ENCODE measurements around the gene KIF3A. TPM values are rescaled to one million over a fixed set of nuclear protein-coding genes. Genes with fewer than 3 reads are reported as not detected.

KIF3A gene
- total and polyA plus RNA-seq, 2 experiments from 2014 or later: 11.2 to 19.7 TPM

DNA sequence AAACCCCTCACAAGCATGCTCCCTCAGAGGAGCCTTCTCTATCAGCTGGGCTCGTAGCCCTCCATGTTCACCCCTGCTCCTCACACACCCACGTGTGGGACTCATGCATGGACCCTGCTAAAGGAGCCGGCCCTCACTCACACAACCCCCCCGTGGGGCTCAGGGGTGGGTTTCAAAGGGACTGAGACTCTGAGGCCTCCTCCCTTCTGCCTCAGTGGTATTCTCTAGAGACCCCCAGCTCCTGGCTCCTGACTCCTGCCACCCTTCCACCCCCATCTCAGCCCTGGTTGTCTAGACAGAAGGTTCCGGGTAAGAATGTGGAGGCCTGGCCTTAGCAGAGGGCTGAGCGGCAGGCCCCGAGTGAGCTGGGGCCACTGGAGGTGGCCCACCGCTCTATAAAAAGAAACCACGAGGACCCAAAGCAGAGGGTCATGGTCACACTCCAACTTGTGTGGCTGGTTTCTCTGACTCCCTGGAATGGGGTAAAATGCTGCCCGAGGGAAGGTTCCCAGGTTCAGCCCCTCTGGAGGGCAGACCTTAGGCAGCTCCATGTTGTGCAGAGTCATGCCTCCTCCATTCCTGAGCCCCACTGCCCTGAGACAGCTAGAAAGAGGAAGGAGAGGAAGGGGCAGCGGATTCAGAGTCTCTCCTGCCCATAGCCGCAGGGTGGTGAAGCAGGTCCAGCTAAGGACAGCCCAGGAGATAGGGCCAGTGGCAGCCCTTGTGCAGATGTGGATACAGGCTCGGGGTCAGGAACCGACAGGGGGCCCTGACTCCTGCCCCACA, 28.9 kb upstream of the KIF3A start (continued):
- TF ChIP-seq POLR2AphosphoS5 (IDR thresholded peaks at IDR 0.05; ENCODE audit: low read depth): no peak
- TF ChIP-seq, protein P1, sequence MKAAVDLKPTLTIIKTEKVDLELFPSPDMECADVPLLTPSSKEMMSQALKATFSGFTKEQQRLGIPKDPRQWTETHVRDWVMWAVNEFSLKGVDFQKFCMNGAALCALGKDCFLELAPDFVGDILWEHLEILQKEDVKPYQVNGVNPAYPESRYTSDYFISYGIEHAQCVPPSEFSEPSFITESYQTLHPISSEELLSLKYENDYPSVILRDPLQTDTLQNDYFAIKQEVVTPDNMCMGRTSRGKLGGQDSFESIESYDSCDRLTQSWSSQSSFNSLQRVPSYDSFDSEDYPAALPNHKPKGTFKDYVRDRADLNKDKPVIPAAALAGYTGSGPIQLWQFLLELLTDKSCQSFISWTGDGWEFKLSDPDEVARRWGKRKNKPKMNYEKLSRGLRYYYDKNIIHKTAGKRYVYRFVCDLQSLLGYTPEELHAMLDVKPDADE (IDR thresholded peaks at IDR 0.05): no peak

DNA sequence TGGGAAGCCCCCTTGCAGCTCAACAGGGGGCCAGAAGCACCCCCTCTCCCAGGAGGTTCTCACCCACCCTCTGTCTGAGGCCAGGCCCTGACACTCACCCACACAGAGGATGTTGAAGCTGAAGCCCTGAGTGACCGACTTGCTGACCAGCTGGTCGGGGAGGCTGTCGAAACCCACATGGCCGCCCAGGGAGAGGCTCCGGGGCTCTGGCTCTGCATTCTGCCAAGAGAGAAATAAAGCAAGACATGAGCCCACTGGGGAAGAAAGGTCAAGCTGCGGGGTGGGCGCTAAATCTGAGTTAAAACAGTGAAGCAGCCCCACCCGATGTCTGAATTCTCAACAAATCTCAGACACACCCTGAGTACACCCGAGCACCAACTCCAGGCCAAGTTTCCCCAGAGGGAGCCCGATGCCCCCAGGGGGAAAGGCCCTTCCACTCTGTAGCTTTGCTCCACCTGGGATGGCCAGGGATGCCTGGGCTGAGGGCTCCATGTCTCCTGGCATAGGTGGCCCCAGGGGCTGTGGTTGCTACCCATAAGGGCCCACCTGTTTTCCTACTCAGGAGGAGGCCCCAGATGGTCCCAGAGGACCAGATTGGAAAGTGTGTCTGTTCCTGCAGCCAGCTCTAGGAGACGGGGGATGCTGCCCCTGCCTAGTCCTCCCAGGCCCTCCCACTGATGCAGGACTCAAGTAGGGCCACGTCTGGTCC, 28.1 kb upstream of the KIF3A start:
- Histone ChIP-seq H3K4me2 (no peak overlapping the region), H3K9me2 (ENCODE audit: insufficient read depth) (no peaks in the 10 kb centered on the region), H3K4me1 (ENCODE audit: insufficient read depth) (no peaks in the 10 kb centered on the region), H2AFZ (no peak overlapping the region), H3K4me3 (no peak overlapping the region), H3K36me3 (ENCODE audit: insufficient read depth) (no peaks in the 10 kb centered on the region), H3K79me2 (replicated peaks; ENCODE audit: insufficient read depth) (0 out of 2 replicates have a peak, but pooled peaks cover 4% of the 10 kb centered on the region), H3K27me3 (ENCODE audit: insufficient read depth) (no peaks in the 10 kb centered on the region), H3F3A (replicated peaks; ENCODE audit: low read depth) (no peaks in the 10 kb centered on the region), H3K27ac (ENCODE audit: low read depth) (no peak overlapping the region), H4K20me1 (replicated peaks; ENCODE audit: insufficient read depth) (no peaks in the 10 kb centered on the region)
- Mint-ChIP-seq H3K27me3 (ENCODE audit: insufficient read depth, low read depth, poor library complexity) (peaks cover 10% of the 10 kb centered on the region), H3K4me1 (no peaks in the 10 kb centered on the region), H3K27ac (no peak overlapping the region), H3K9me3 (no peaks in the 10 kb centered on the region), H3K4me3 (no peak overlapping the region), H3K36me3 (ENCODE audit: low read depth) (peaks cover 15% of the 10 kb centered on the region; the same call in 1 of the 3 replicates)
- DNase-seq (ENCODE audit: low spot score) (no peak), ATAC-seq (no peak)
- TF ChIP-seq POLR2AphosphoS5 (IDR thresholded peaks at IDR 0.05; ENCODE audit: low read depth) (no peak), STAT1 (IDR thresholded peaks at IDR 0.05; ENCODE audit: unreplicated experiment) (no peak), EZH2 (IDR thresholded peaks at IDR 0.05; ENCODE audit: low read depth, unreplicated experiment) (no peak), CREB1 (CRISPR knock-in tag; IDR thresholded peaks at IDR 0.05; ENCODE audit: low read depth) (no peak), ZNF114 (CRISPR knock-in tag; IDR thresholded peaks at IDR 0.05) (no peak), ZNF331 (CRISPR knock-in tag; IDR thresholded peaks at IDR 0.05; ENCODE audit: low read depth) (no peak), NANOG (IDR thresholded peaks at IDR 0.05; ENCODE audit: borderline replicate concordance) (no peak), EZH2phosphoT487 (IDR thresholded peaks at IDR 0.05; ENCODE audit: unreplicated experiment) (no peak)
- TF ChIP-seq, protein P2, sequence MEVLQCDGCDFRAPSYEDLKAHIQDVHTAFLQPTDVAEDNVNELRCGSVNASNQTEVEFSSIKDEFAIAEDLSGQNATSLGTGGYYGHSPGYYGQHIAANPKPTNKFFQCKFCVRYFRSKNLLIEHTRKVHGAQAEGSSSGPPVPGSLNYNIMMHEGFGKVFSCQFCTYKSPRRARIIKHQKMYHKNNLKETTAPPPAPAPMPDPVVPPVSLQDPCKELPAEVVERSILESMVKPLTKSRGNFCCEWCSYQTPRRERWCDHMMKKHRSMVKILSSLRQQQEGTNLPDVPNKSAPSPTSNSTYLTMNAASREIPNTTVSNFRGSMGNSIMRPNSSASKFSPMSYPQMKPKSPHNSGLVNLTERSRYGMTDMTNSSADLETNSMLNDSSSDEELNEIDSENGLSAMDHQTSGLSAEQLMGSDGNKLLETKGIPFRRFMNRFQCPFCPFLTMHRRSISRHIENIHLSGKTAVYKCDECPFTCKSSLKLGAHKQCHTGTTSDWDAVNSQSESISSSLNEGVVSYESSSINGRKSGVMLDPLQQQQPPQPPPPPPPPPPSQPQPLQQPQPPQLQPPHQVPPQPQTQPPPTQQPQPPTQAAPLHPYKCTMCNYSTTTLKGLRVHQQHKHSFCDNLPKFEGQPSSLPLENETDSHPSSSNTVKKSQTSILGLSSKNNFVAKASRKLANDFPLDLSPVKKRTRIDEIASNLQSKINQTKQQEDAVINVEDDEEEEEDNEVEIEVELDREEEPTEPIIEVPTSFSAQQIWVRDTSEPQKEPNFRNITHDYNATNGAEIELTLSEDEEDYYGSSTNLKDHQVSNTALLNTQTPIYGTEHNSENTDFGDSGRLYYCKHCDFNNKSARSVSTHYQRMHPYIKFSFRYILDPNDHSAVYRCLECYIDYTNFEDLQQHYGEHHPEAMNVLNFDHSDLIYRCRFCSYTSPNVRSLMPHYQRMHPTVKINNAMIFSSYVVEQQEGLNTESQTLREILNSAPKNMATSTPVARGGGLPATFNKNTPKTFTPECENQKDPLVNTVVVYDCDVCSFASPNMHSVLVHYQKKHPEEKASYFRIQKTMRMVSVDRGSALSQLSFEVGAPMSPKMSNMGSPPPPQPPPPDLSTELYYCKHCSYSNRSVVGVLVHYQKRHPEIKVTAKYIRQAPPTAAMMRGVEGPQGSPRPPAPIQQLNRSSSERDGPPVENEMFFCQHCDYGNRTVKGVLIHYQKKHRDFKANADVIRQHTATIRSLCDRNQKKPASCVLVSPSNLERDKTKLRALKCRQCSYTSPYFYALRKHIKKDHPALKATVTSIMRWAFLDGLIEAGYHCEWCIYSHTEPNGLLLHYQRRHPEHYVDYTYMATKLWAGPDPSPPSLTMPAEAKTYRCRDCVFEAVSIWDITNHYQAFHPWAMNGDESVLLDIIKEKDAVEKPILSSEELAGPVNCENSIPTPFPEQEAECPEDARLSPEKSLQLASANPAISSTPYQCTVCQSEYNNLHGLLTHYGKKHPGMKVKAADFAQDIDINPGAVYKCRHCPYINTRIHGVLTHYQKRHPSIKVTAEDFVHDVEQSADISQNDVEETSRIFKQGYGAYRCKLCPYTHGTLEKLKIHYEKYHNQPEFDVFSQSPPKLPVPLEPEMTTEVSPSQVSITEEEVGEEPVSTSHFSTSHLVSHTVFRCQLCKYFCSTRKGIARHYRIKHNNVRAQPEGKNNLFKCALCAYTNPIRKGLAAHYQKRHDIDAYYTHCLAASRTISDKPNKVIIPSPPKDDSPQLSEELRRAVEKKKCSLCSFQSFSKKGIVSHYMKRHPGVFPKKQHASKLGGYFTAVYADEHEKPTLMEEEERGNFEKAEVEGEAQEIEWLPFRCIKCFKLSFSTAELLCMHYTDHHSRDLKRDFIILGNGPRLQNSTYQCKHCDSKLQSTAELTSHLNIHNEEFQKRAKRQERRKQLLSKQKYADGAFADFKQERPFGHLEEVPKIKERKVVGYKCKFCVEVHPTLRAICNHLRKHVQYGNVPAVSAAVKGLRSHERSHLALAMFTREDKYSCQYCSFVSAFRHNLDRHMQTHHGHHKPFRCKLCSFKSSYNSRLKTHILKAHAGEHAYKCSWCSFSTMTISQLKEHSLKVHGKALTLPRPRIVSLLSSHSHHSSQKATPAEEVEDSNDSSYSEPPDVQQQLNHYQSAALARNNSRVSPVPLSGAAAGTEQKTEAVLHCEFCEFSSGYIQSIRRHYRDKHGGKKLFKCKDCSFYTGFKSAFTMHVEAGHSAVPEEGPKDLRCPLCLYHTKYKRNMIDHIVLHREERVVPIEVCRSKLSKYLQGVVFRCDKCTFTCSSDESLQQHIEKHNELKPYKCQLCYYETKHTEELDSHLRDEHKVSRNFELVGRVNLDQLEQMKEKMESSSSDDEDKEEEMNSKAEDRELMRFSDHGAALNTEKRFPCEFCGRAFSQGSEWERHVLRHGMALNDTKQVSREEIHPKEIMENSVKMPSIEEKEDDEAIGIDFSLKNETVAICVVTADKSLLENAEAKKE (CRISPR knock-in tag; IDR thresholded peaks at IDR 0.05): no peak
- TF ChIP-seq, protein P3, sequence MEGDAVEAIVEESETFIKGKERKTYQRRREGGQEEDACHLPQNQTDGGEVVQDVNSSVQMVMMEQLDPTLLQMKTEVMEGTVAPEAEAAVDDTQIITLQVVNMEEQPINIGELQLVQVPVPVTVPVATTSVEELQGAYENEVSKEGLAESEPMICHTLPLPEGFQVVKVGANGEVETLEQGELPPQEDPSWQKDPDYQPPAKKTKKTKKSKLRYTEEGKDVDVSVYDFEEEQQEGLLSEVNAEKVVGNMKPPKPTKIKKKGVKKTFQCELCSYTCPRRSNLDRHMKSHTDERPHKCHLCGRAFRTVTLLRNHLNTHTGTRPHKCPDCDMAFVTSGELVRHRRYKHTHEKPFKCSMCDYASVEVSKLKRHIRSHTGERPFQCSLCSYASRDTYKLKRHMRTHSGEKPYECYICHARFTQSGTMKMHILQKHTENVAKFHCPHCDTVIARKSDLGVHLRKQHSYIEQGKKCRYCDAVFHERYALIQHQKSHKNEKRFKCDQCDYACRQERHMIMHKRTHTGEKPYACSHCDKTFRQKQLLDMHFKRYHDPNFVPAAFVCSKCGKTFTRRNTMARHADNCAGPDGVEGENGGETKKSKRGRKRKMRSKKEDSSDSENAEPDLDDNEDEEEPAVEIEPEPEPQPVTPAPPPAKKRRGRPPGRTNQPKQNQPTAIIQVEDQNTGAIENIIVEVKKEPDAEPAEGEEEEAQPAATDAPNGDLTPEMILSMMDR (conservative IDR thresholded peaks at IDR 0.05; ENCODE audit: low read depth in 2 of 2): no peak
